ENCODE data around the gene POLR2E. TPM values are rescaled to one million over a fixed set of nuclear protein-coding genes. Genes with fewer than 3 reads are reported as not detected.
A peak's percentile ranks its signal among the peaks of the same experiment; 100 is the strongest.

The POLR2E gene
- total and polyA plus RNA-seq, 2 donors: 79.0 to 84.0 TPM

DNA sequence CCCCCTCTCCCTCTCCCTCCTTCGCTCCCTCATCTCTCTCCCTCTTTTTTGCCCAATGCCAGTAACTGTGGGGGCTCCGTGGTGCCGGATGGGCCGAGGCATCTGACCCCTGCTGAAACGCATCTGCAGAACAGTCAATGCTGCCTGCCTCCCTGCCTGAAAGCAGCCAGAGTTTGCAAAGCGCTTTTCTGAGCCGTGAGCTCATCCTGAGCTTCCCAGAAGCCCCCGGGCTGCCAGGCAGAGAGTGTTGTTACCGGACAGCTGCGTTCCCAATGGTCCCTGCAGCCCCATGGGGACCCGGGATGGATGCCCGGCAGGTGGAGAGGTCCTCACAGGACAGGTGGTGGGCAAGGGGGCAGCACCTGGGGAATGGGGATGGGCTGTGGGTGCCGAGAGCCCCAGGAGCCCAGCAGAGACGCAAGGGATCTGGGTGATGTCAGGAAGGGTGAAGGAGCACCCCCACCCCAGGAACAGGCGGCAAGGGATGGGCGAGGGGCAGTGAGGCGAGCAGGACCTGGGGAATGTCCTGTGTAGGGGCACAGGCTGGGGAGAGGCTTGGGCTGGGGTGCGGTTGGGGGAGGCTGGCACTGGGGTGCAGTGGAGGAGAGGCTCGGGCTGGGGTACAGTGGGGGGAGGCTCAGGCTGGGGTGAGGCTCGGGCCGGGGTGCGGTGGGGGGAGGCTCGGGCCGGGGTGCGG lies 41.6 kb upstream of the POLR2E start:
- H3K4me3 ChIP-seq (ENCODE audit: low read length in 2 of 2): no peak overlapping the region
- peaks cover 13 to 30% of the 10 kb centered on the region in 2 donors for H3K4me1 ChIP-seq (ENCODE audit: control insufficient read depth in 2 of 2, insufficient read depth in 2 of 2, low read length in 2 of 2)
- H3K9me3 ChIP-seq (ENCODE audit: control insufficient read depth in 2 of 2, insufficient read depth in 1 of 2, low read length in 1 of 2): peaks cover 0 to 13% of the 10 kb centered on the region in 2 donors
- peak overlapping the region in 1 of 2 donors; percentile 36 for H3K27ac ChIP-seq (ENCODE audit: low read depth in 1 of 2, low read length in 1 of 2)
- no peak for DNase-seq (ENCODE audit: low read depth in 6 of 9, low spot score in 9 of 9)
- WGBS: 86% methylated on average over 25 of the region's 25 CpGs
- peaks cover 3 to 22% of the 10 kb centered on the region in 2 donors for H3K36me3 ChIP-seq (ENCODE audit: control insufficient read depth in 2 of 2, insufficient read depth in 2 of 2, low read length in 1 of 2)
- peaks cover 10 to 25% of the 10 kb centered on the region in 2 donors for H3K27me3 ChIP-seq (ENCODE audit: control insufficient read depth in 2 of 2, insufficient read depth in 1 of 2, low read length in 1 of 2)

DNA sequence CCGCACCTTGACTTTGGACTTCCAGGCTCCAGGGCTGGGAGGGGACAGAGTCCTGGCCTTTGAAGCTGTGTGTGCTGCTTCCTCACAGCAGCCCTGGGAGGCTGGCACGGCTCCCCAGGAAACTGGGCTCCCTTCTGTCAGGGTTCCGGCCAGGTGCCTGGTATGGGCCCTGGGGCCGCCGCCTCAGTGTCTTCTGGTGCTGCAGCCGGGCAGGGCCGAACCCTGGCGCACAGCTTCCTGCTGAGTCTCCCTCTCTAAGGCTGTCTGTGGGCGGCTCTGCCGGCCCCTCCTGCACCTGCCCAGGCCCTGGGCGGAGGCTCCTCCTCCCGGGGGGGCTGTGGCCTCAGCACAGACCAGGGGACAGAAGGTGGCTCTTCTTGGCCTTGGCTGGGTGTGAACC lies 41.0 kb upstream of the POLR2E start:
- DNase-seq (ENCODE audit: low read depth in 6 of 9, low spot score in 9 of 9): no peak
- Histone ChIP-seq H3K4me3 (ENCODE audit: low read length in 2 of 2) (no peak overlapping the region), H3K27ac (ENCODE audit: low read depth in 1 of 2, low read length in 1 of 2) (no peak overlapping the region), H3K36me3 (ENCODE audit: control insufficient read depth in 2 of 2, insufficient read depth in 2 of 2, low read length in 1 of 2) (peaks cover 3 to 22% of the 10 kb centered on the region in 2 donors), H3K4me1 (ENCODE audit: control insufficient read depth in 2 of 2, insufficient read depth in 2 of 2, low read length in 2 of 2) (peaks cover 14 to 36% of the 10 kb centered on the region in 2 donors), H3K27me3 (ENCODE audit: control insufficient read depth in 2 of 2, insufficient read depth in 1 of 2, low read length in 1 of 2) (peaks cover 10 to 31% of the 10 kb centered on the region in 2 donors), H3K9me3 (ENCODE audit: control insufficient read depth in 2 of 2, insufficient read depth in 1 of 2, low read length in 1 of 2) (peaks cover 0 to 19% of the 10 kb centered on the region in 2 donors)
- WGBS: 28% methylated on average over 12 of the region's 12 CpGs

DNA sequence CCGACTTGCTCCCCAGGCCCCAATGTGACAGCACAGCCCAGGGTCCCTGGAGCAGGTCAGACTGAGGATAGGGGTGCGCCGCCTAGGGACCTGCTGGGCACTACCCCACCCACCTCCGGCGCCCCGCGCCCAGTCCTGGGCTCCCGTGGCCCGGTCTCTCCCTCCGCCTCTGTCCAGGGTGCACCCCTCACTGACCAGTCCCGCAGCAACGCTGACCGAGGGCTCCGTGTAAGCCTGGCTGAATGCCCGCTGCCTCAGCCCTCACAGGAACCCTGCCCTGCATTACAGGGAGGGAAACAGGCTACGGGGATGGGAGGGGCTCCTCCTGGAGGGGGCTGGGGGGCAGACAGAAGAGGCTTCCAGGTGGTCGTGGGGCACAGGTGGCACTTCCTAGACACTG lies 40.3 kb upstream of the POLR2E start:
- H3K4me3 ChIP-seq (ENCODE audit: low read length in 2 of 2): no peak overlapping the region
- peaks cover 14 to 44% of the 10 kb centered on the region in 2 donors for H3K4me1 ChIP-seq (ENCODE audit: control insufficient read depth in 2 of 2, insufficient read depth in 2 of 2, low read length in 2 of 2)
- H3K36me3 ChIP-seq (ENCODE audit: control insufficient read depth in 2 of 2, insufficient read depth in 2 of 2, low read length in 1 of 2): peaks cover 3 to 17% of the 10 kb centered on the region in 2 donors
- H3K9me3 ChIP-seq (ENCODE audit: control insufficient read depth in 2 of 2, insufficient read depth in 1 of 2, low read length in 1 of 2): peaks cover 0 to 20% of the 10 kb centered on the region in 2 donors
- 89% methylated on average over 17 of the region's 17 CpGs for WGBS
- no peak overlapping the region for H3K27ac ChIP-seq (ENCODE audit: low read depth in 1 of 2, low read length in 1 of 2)
- peaks cover 10 to 37% of the 10 kb centered on the region in 2 donors for H3K27me3 ChIP-seq (ENCODE audit: control insufficient read depth in 2 of 2, insufficient read depth in 1 of 2, low read length in 1 of 2)
- no peak for DNase-seq (ENCODE audit: low read depth in 6 of 9, low spot score in 9 of 9)

DNA sequence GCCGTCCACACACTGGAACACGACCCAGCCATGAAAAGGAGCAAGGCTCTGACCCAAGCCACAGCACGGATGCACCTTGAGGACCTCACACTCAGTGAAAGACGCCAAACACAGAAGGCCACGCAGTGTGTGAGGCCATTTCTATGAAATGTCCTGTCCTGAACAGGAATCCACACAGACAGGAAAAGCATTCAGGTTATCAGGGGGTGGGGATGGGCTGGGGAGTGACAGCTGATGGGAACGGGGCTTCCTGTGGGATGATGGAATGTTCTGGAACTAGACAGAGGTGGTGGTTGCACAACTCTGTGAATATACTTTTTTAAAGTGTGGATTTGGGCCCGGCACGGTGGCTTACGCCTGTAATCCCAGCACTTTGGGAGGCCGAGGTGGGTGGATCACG lies 39.3 kb upstream of the POLR2E start:
- peaks cover 3 to 21% of the 10 kb centered on the region in 2 donors for H3K36me3 ChIP-seq (ENCODE audit: control insufficient read depth in 2 of 2, insufficient read depth in 2 of 2, low read length in 1 of 2)
- peaks cover 0 to 18% of the 10 kb centered on the region in 2 donors for H3K9me3 ChIP-seq (ENCODE audit: control insufficient read depth in 2 of 2, insufficient read depth in 1 of 2, low read length in 1 of 2)
- peaks cover 10 to 40% of the 10 kb centered on the region in 2 donors for H3K27me3 ChIP-seq (ENCODE audit: control insufficient read depth in 2 of 2, insufficient read depth in 1 of 2, low read length in 1 of 2)
- DNase-seq (ENCODE audit: low read depth in 6 of 9, low spot score in 9 of 9): no peak
- H3K4me1 ChIP-seq (ENCODE audit: control insufficient read depth in 2 of 2, insufficient read depth in 2 of 2, low read length in 2 of 2): peaks cover 14 to 44% of the 10 kb centered on the region in 2 donors
- H3K4me3 ChIP-seq (ENCODE audit: low read length in 2 of 2): no peak overlapping the region
- 98% methylated on average over 11 of the region's 11 CpGs for WGBS
- H3K27ac ChIP-seq (ENCODE audit: low read depth in 1 of 2, low read length in 1 of 2): no peak overlapping the region

DNA sequence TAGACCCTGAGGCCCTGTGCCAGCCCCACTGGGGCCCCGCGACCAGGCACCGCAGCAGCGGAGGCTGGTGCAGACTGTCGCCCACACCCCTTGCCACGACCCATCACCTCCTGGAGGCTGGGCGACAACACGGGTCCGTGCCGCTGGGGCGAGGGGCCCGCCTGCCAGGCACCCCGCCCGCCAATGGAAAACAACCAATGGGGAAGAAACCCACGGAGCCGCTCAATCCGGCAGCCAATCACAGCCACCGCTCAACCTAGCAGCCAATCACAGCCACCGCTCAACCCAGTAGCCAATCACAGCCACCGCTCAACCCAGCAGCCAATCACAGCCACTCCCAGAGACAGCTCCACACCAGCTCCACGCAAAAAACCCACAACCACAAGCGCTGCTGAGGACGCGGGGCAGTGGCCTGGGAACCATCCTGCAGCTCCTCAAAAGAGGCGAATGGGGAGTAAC lies 38.3 kb upstream of the POLR2E start:
- Histone ChIP-seq H3K4me1 (ENCODE audit: control insufficient read depth in 2 of 2, insufficient read depth in 2 of 2, low read length in 2 of 2) (peaks cover 14 to 44% of the 10 kb centered on the region in 2 donors), H3K27me3 (ENCODE audit: control insufficient read depth in 2 of 2, insufficient read depth in 1 of 2, low read length in 1 of 2) (peaks cover 10 to 40% of the 10 kb centered on the region in 2 donors), H3K4me3 (ENCODE audit: low read length in 2 of 2) (no peak overlapping the region), H3K36me3 (ENCODE audit: control insufficient read depth in 2 of 2, insufficient read depth in 2 of 2, low read length in 1 of 2) (peaks cover 3 to 16% of the 10 kb centered on the region in 2 donors), H3K27ac (ENCODE audit: low read depth in 1 of 2, low read length in 1 of 2) (peak overlapping the region in 1 of 2 donors; percentile 88), H3K9me3 (ENCODE audit: control insufficient read depth in 2 of 2, insufficient read depth in 1 of 2, low read length in 1 of 2) (peaks cover 0 to 18% of the 10 kb centered on the region in 2 donors)
- DNase-seq (ENCODE audit: low read depth in 6 of 9, low spot score in 9 of 9): peak in 1 of 9 donors; percentile 37
- WGBS: 92% methylated on average over 25 of the region's 25 CpGs

- peak overlapping the region; percentile 59 to 88 for H3K27ac ChIP-seq (ENCODE audit: low read depth in 1 of 2, low read length in 1 of 2)
- peaks cover 7 to 18% of the 10 kb centered on the region in 2 donors for H3K36me3 ChIP-seq (ENCODE audit: control insufficient read depth in 2 of 2, insufficient read depth in 2 of 2, low read length in 1 of 2)
- peaks cover 10 to 40% of the 10 kb centered on the region in 2 donors for H3K27me3 ChIP-seq (ENCODE audit: control insufficient read depth in 2 of 2, insufficient read depth in 1 of 2, low read length in 1 of 2)
- peak in 1 of 9 donors; percentile 24 for DNase-seq (ENCODE audit: low read depth in 6 of 9, low spot score in 9 of 9)
- H3K4me1 ChIP-seq (ENCODE audit: control insufficient read depth in 2 of 2, insufficient read depth in 2 of 2, low read length in 2 of 2): peaks cover 14 to 44% of the 10 kb centered on the region in 2 donors
- H3K9me3 ChIP-seq (ENCODE audit: control insufficient read depth in 2 of 2, insufficient read depth in 1 of 2, low read length in 1 of 2): peaks cover 0 to 18% of the 10 kb centered on the region in 2 donors
- WGBS: 34% methylated on average over 48 of the region's 48 CpGs
- peak overlapping the region; percentile 44 to 62 for H3K4me3 ChIP-seq (ENCODE audit: low read length in 2 of 2)
These were observed 37.6 kb upstream of the POLR2E start for GRCh38 chr19:1132552-1133383.

GRCh38 chr19:1131718-1132551 lies 36.8 kb upstream of the POLR2E start:
- 1% methylated on average over 64 of the region's 64 CpGs for WGBS

More at GRCh38 chr19:1131718-1132551, 36.8 kb upstream of the POLR2E start:
- peak overlapping the region; percentile 59 to 88 for H3K27ac ChIP-seq (ENCODE audit: low read depth in 1 of 2, low read length in 1 of 2)
- peaks cover 10 to 40% of the 10 kb centered on the region in 2 donors for H3K27me3 ChIP-seq (ENCODE audit: control insufficient read depth in 2 of 2, insufficient read depth in 1 of 2, low read length in 1 of 2)
- H3K4me3 ChIP-seq (ENCODE audit: low read length in 2 of 2): peak overlapping the region; percentile 44 to 62
- H3K9me3 ChIP-seq (ENCODE audit: control insufficient read depth in 2 of 2, insufficient read depth in 1 of 2, low read length in 1 of 2): peaks cover 0 to 18% of the 10 kb centered on the region in 2 donors
- peaks cover 14 to 44% of the 10 kb centered on the region in 2 donors for H3K4me1 ChIP-seq (ENCODE audit: control insufficient read depth in 2 of 2, insufficient read depth in 2 of 2, low read length in 2 of 2)
- peaks cover 15 to 26% of the 10 kb centered on the region in 2 donors for H3K36me3 ChIP-seq (ENCODE audit: control insufficient read depth in 2 of 2, insufficient read depth in 2 of 2, low read length in 1 of 2)
- peak in 7 of 9 donors; percentile 39 to 85 (median 58) for DNase-seq (ENCODE audit: low read depth in 6 of 9, low spot score in 9 of 9)
